ENCODE measurements around the gene RPP30.

RPP30 gene

GRCh38 chr10:90944749-90945148, 73.0 kb downstream of the RPP30 start:
- Histone ChIP-seq H3K27ac (ENCODE audit: low read length) (no peak overlapping the region), H3K36me3 (ENCODE audit: control insufficient read depth, insufficient read depth, low read length) (no peaks in the 10 kb centered on the region), H3K4me1 (ENCODE audit: control insufficient read depth, insufficient read depth, low read length) (no peaks in the 10 kb centered on the region), H3K4me3 (ENCODE audit: low read length) (no peak overlapping the region), H3K27me3 (ENCODE audit: control insufficient read depth, insufficient read depth, low read length) (no peaks in the 10 kb centered on the region; the same call in 1 of the 2 replicates), H3K9me3 (ENCODE audit: control insufficient read depth, insufficient read depth, low read length) (no peaks in the 10 kb centered on the region)
- WGBS (ENCODE audit: insufficient coverage, insufficient read length): no CpG with 5 or more reads among the region's 1 CpG
- no peak for DNase-seq (ENCODE audit: low read depth, low spot score)

- no CpG with 5 or more reads among the region's 4 CpGs for WGBS (ENCODE audit: insufficient coverage, insufficient read length)
- Histone ChIP-seq H3K4me1 (ENCODE audit: control insufficient read depth, insufficient read depth, low read length) (no peaks in the 10 kb centered on the region), H3K9me3 (ENCODE audit: control insufficient read depth, insufficient read depth, low read length) (no peaks in the 10 kb centered on the region)
These were observed 73.8 kb downstream of the RPP30 start for GRCh38 chr10:90945491-90946070.

GRCh38 chr10:90947030-90947960, 75.5 kb downstream of the RPP30 start:
- no peaks in the 10 kb centered on the region for H3K36me3 ChIP-seq (ENCODE audit: control insufficient read depth, insufficient read depth, low read length)
- no peaks in the 10 kb centered on the region for H3K4me1 ChIP-seq (ENCODE audit: control insufficient read depth, insufficient read depth, low read length)
- H3K27ac ChIP-seq (ENCODE audit: low read length): no peak overlapping the region
- WGBS (ENCODE audit: insufficient coverage, insufficient read length): no CpG with 5 or more reads among the region's 5 CpGs
- H3K9me3 ChIP-seq (ENCODE audit: control insufficient read depth, insufficient read depth, low read length): no peaks in the 10 kb centered on the region
- no peak for DNase-seq (ENCODE audit: low read depth, low spot score)
- H3K27me3 ChIP-seq (ENCODE audit: control insufficient read depth, insufficient read depth, low read length): no peaks in the 10 kb centered on the region
- no peak overlapping the region for H3K4me3 ChIP-seq (ENCODE audit: low read length)

More at GRCh38 chr10:90945491-90946070, 73.8 kb downstream of the RPP30 start:
- H3K36me3 ChIP-seq (ENCODE audit: control insufficient read depth, insufficient read depth, low read length): no peaks in the 10 kb centered on the region
- H3K4me3 ChIP-seq (ENCODE audit: low read length): no peak overlapping the region
- no peak overlapping the region for H3K27ac ChIP-seq (ENCODE audit: low read length)
- no peaks in the 10 kb centered on the region; the same call in 1 of the 2 replicates for H3K27me3 ChIP-seq (ENCODE audit: control insufficient read depth, insufficient read depth, low read length)
- DNase-seq (ENCODE audit: low read depth, low spot score): no peak

All from iPS DF 6.9 (cell line).